IMR-90 (cell line): ENCODE data around the gene NDRG2. TPM values are rescaled to one million over a fixed set of nuclear protein-coding genes. Genes with fewer than 3 reads are reported as not detected.

Experiments
- ATAC-seq: fragments of 200-7000 bp; cut with Tn5 transposase; 2 replicates; pipeline ENCODE4 v1.9.1; 2020; ENCODE audit warnings: low read depth, mild to moderate bottlenecking, moderate library complexity
- BruUV-seq: library from RNA; stranded (reverse); fragments of 400-500 nt; replicated peaks from 2 replicates; lab custom pipeline; 2021; lab: Mats Ljungman, UMichigan
- CTCF ChIA-PET: fragments of 300-600 bp; formaldehyde crosslinking; extraction: SDS; loops from one replicate; lab custom pipeline; 2021; ENCODE audit warnings: antibody characterized with exemption; lab: Yijun Ruan, JAX
- POLR2A ChIA-PET: fragments of 300-600 bp; sonication (Branson Sonifier 250); formaldehyde crosslinking; loops from one replicate; lab custom pipeline; 2022; ENCODE audit warnings: antibody characterized with exemption; ENCODE audit not compliant: unreplicated experiment; lab: Charles Lee
- DNase-seq: peaks from one replicate; pipeline ENCODE4 v3.0.0; 2013
- H2AFZ ChIP-seq: replicated peaks from 2 replicates; pipeline ENCODE3; 2013; ENCODE audit warnings: low read length, mild to moderate bottlenecking; ENCODE audit not compliant: poor library complexity
- H2AK5ac ChIP-seq: 2 replicates; pipeline ENCODE4 v1.6.1; 2013; ENCODE audit warnings: low read depth, low read length, inconsistent platforms
- H2AK9ac ChIP-seq: replicated peaks from 2 replicates; pipeline ENCODE3; 2013; ENCODE audit warnings: mild to moderate bottlenecking, low read depth, low read length, moderate library complexity; ENCODE audit not compliant: poor library complexity
- H2BK120ac ChIP-seq: 2 replicates; pipeline ENCODE4 v1.6.1; 2013; ENCODE audit warnings: low read depth, low read length, inconsistent platforms
- H2BK15ac ChIP-seq: 3 replicates; pipeline ENCODE4 v1.6.1; 2013; ENCODE audit warnings: low read depth, low read length, inconsistent platforms
- H2BK20ac ChIP-seq: 2 replicates; pipeline ENCODE4 v1.6.1; 2013; ENCODE audit warnings: low read depth, mild to moderate bottlenecking, inconsistent platforms, low read length, moderate library complexity
- H2BK5ac ChIP-seq: 2 replicates; pipeline ENCODE4 v1.6.1; 2013; ENCODE audit warnings: mild to moderate bottlenecking, low read depth, low read length, inconsistent platforms; ENCODE audit not compliant: poor library complexity, severe bottlenecking
- H3K14ac ChIP-seq: replicated peaks from 2 replicates; pipeline ENCODE4 v1.6.1; 2013; ENCODE audit warnings: low read depth, low read length, inconsistent platforms
- H3K18ac ChIP-seq: 2 replicates; pipeline ENCODE4 v1.6.1; 2013; ENCODE audit warnings: low read depth, low read length, control low read depth
- H3K23ac ChIP-seq: 2 replicates; pipeline ENCODE4 v1.6.1; 2013; ENCODE audit warnings: low read depth, low read length, inconsistent platforms
- H3K27ac ChIP-seq: 2 replicates; pipeline ENCODE4 v1.5.1; 2013; ENCODE audit warnings: mild to moderate bottlenecking, control low read depth, low read length; ENCODE audit not compliant: insufficient read depth
- H3K27me3 ChIP-seq: 2 replicates; pipeline ENCODE4 v1.6.1; 2013; ENCODE audit warnings: low read length; ENCODE audit not compliant: control insufficient read depth, insufficient read depth
- H3K36me3 ChIP-seq: 2 replicates; pipeline ENCODE4 v1.6.1; 2013; ENCODE audit warnings: low read length, mixed read lengths; ENCODE audit not compliant: control insufficient read depth, insufficient read depth
- H3K4ac ChIP-seq: 2 replicates; pipeline ENCODE4 v1.6.1; 2013; ENCODE audit warnings: low read depth, low read length, inconsistent platforms
- H3K4me1 ChIP-seq: 2 replicates; pipeline ENCODE4 v1.6.1; 2013; ENCODE audit warnings: low read length, mixed read lengths; ENCODE audit not compliant: control insufficient read depth, insufficient read depth
- H3K4me2 ChIP-seq: 2 replicates; pipeline ENCODE4 v1.6.1; 2013; ENCODE audit warnings: low read depth, mild to moderate bottlenecking, control low read depth, low read length, moderate library complexity
- H3K4me3 ChIP-seq: 2 replicates; pipeline ENCODE4 v1.5.1; 2013; ENCODE audit warnings: low read depth, mild to moderate bottlenecking, control low read depth, low read length, moderate library complexity; ENCODE audit not compliant: insufficient read depth
- H3K56ac ChIP-seq: 2 replicates; pipeline ENCODE4 v1.6.1; 2013; ENCODE audit warnings: low read length, inconsistent platforms; ENCODE audit not compliant: insufficient read depth; ENCODE audit errors: extremely low read depth
- H3K79me1 ChIP-seq, 2 experiments: 2 replicates each; pipeline ENCODE4 v1.6.1; 2013; ENCODE audit warnings: low read length in 2 of 2, inconsistent platforms in 1 of 2, low read depth in 1 of 2
- H3K9ac ChIP-seq: 2 replicates; pipeline ENCODE4 v1.6.1; 2013; ENCODE audit warnings: low read depth, low read length, control low read depth
- H3K9me1 ChIP-seq: 2 replicates; pipeline ENCODE4 v1.6.1; 2013; ENCODE audit warnings: low read length, inconsistent platforms; ENCODE audit not compliant: insufficient read depth
- H3K9me3 ChIP-seq: 2 replicates; pipeline ENCODE4 v1.6.1; 2013; ENCODE audit warnings: low read length; ENCODE audit not compliant: control insufficient read depth, insufficient read depth
- H4K20me1 ChIP-seq: 2 replicates; pipeline ENCODE4 v1.6.1; 2013; ENCODE audit warnings: low read length, inconsistent platforms; ENCODE audit not compliant: insufficient read depth
- H4K5ac ChIP-seq: 2 replicates; pipeline ENCODE4 v1.6.1; 2013; ENCODE audit warnings: mild to moderate bottlenecking, low read depth, low read length, control low read depth
- H4K8ac ChIP-seq, 2 experiments: 2 replicates each; pipeline ENCODE4 v1.6.1; 2013; ENCODE audit warnings: low read depth in 2 of 2, low read length in 2 of 2, control low read depth in 1 of 2, inconsistent platforms in 1 of 2
- H4K91ac ChIP-seq: 2 replicates; pipeline ENCODE4 v1.6.1; 2013; ENCODE audit warnings: low read depth, low read length, inconsistent platforms; ENCODE audit not compliant: insufficient read depth
- BHLHE40 ChIP-seq: fragments of 150-350 bp; IDR thresholded peaks from 2 replicates; pipeline ENCODE4 v1.6.1; 2016; ENCODE audit warnings: mild to moderate bottlenecking, low read depth, low read length
- CEBPB ChIP-seq: IDR thresholded peaks from 2 replicates; pipeline ENCODE4 v1.6.1; 2012; ENCODE audit warnings: low read depth, low read length, improper control_type of control experiment
- MAZ ChIP-seq: IDR thresholded peaks from 2 replicates; pipeline ENCODE4 v1.6.1; 2012; ENCODE audit warnings: low read depth, mild to moderate bottlenecking, low read length, improper control_type of control experiment, moderate library complexity, borderline replicate concordance
- MXI1 ChIP-seq: IDR thresholded peaks from 2 replicates; pipeline ENCODE4 v1.6.1; 2012; ENCODE audit warnings: low read depth, mild to moderate bottlenecking, low read length, moderate library complexity, borderline replicate concordance
- RAD21 ChIP-seq: IDR thresholded peaks from 2 replicates; pipeline ENCODE4 v1.6.1; 2012; ENCODE audit warnings: low read length, improper control_type of control experiment
- RCOR1 ChIP-seq: IDR thresholded peaks from 2 replicates; pipeline ENCODE4 v1.6.1; 2012; ENCODE audit warnings: mild to moderate bottlenecking, low read length, improper control_type of control experiment; ENCODE audit not compliant: insufficient replicate concordance
- RFX5 ChIP-seq: IDR thresholded peaks from 2 replicates; pipeline ENCODE4 v1.8.0; 2012; ENCODE audit warnings: low read depth, mild to moderate bottlenecking, low read length, moderate library complexity
- SMC3 ChIP-seq: fragments of 150-350 bp; IDR thresholded peaks from 2 replicates; pipeline ENCODE4 v1.6.1; 2016; ENCODE audit warnings: low read depth, mild to moderate bottlenecking, antibody characterized with exemption, low read length, moderate library complexity
- WGBS, 2 experiments: methylation state at CpG; one replicate each; pipeline versions ENCODE4 v1.1.5 to v1.1.7; 2013; ENCODE audit warnings: missing lambda C conversion rate in 2 of 2; ENCODE audit not compliant: insufficient read length in 1 of 2; ENCODE audit errors: extremely low coverage in 2 of 2; 5-methylcytosine and 5-hydroxymethylcytosine counted together
- dilution Hi-C: fragments of 300-500 bp; cut with HindIII; formaldehyde crosslinking; loops from one replicate; pipeline ENCODE4 v1.14.3; 2018; ENCODE audit warnings: low sequenced_read_pairs; ENCODE audit not compliant: unreplicated experiment
- in situ Hi-C: fragments of 300-500 bp; cut with MboI; formaldehyde crosslinking; loops from 3 replicates; pipeline ENCODE4 v1.14.3; 2019; ENCODE audit warnings: low sequenced_read_pairs, inconsistent platforms, mixed read lengths
- intact Hi-C: fragments of 100-400 bp; cut with micrococcal nuclease; formaldehyde crosslinking; loops from 2 replicates; pipeline ENCODE4 v1.10.0; 2022
- polyA plus RNA-seq, 3 experiments: library from polyadenylated mRNA; depleted of rRNA; stranded (reverse); fragments of >200 nt; gene quantifications; 2 replicates each; pipeline ENCODE4 v1.2.3, GENCODE V29; 2012; ENCODE audit warnings: low replicate concordance in 1 of 3
- total RNA-seq: library from RNA; depleted of rRNA; stranded (reverse); fragments of >200 nt; gene quantifications from 2 replicates; pipeline ENCODE4 v1.2.3, GENCODE V29; 2012
- TF ChIP-seq, protein P1 (sequence below): fragments of 150-350 bp; IDR thresholded peaks from 2 replicates; pipeline ENCODE4 v1.6.1; 2016; ENCODE audit warnings: low read depth, mild to moderate bottlenecking, low read length, moderate library complexity, borderline replicate concordance
- TF ChIP-seq, protein P2 (sequence below): fragments of 150-350 bp; IDR thresholded peaks from 2 replicates; pipeline ENCODE4 v1.6.1; 2017; ENCODE audit warnings: mild to moderate bottlenecking, antibody characterized with exemption, low read length, low read depth
- TF ChIP-seq, protein P3 (sequence below): conservative IDR thresholded peaks from 2 replicates; pipeline ENCODE4 v1.5.1; 2012; ENCODE audit warnings: mild to moderate bottlenecking, low read depth, low read length, improper control_type of control experiment

Gene NDRG2
- total and polyA plus RNA-seq, 2 of the 4 experiments (the other 2 are of a cell fraction), result 0.36 to 1.5 TPM

DNA sequence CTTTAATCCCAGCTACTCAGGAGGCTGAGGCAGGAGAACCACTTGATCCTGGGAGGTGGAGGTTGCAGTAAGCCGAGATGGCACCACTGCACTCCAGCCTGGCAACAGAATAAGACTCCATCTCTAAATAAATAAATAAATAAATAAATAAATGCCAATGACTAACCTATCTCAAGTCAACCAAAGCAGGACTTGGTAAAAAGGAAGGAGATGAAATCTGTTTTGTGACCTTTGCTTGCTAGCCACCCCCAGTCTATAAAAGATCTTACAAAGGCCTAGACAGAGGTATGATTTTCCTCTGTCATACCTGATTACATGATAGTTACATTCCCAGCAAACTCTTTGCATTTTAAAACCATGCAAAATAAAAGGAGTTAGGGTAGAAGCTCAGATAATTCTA lies 48.6 kb downstream of the NDRG2 start:
- ChIA-PET POLR2A (no interaction called here), CTCF (no interaction called here)
- no TSS peak for BruUV-seq
- TF ChIP-seq, protein P1, sequence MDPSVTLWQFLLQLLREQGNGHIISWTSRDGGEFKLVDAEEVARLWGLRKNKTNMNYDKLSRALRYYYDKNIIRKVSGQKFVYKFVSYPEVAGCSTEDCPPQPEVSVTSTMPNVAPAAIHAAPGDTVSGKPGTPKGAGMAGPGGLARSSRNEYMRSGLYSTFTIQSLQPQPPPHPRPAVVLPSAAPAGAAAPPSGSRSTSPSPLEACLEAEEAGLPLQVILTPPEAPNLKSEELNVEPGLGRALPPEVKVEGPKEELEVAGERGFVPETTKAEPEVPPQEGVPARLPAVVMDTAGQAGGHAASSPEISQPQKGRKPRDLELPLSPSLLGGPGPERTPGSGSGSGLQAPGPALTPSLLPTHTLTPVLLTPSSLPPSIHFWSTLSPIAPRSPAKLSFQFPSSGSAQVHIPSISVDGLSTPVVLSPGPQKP, result no peak
- TF ChIP-seq MXI1, result no peak
- TF ChIP-seq RCOR1, result no peak
- TF ChIP-seq SMC3, result no peak
- TF ChIP-seq, protein P2, sequence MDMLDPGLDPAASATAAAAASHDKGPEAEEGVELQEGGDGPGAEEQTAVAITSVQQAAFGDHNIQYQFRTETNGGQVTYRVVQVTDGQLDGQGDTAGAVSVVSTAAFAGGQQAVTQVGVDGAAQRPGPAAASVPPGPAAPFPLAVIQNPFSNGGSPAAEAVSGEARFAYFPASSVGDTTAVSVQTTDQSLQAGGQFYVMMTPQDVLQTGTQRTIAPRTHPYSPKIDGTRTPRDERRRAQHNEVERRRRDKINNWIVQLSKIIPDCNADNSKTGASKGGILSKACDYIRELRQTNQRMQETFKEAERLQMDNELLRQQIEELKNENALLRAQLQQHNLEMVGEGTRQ, result no peak
- TF ChIP-seq BHLHE40, result no peak
- TF ChIP-seq RAD21, result no peak
- TF ChIP-seq RFX5, result no peak
- no peak for TF ChIP-seq MAZ
- TF ChIP-seq, protein P3, sequence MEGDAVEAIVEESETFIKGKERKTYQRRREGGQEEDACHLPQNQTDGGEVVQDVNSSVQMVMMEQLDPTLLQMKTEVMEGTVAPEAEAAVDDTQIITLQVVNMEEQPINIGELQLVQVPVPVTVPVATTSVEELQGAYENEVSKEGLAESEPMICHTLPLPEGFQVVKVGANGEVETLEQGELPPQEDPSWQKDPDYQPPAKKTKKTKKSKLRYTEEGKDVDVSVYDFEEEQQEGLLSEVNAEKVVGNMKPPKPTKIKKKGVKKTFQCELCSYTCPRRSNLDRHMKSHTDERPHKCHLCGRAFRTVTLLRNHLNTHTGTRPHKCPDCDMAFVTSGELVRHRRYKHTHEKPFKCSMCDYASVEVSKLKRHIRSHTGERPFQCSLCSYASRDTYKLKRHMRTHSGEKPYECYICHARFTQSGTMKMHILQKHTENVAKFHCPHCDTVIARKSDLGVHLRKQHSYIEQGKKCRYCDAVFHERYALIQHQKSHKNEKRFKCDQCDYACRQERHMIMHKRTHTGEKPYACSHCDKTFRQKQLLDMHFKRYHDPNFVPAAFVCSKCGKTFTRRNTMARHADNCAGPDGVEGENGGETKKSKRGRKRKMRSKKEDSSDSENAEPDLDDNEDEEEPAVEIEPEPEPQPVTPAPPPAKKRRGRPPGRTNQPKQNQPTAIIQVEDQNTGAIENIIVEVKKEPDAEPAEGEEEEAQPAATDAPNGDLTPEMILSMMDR, result no peak
- TF ChIP-seq CEBPB, result no peak
- ATAC-seq, result no peak
- no peak overlapping the region for H2BK20ac ChIP-seq
- WGBS, 2 experiments, result no CpG with 5 or more reads among the region's 1 CpG
- H2AFZ ChIP-seq, result no peak overlapping the region
- no peak overlapping the region for H3K56ac ChIP-seq
- in situ Hi-C loops (loop anchor here (25.0 kb wide), 1 partner anchor 639 kb away; the partner anchor contains the start of genes CCNB1IP1 and PARP2), intact Hi-C loops (no loop called here), dilution Hi-C loops (no loop called here)
- H3K4me1 ChIP-seq, result peaks cover 3% of the 10 kb centered on the region; the same call in 1 of the 2 replicates
- no peak overlapping the region for H4K8ac ChIP-seq
- no peak overlapping the region for H4K5ac ChIP-seq
- no peak overlapping the region for H2BK5ac ChIP-seq
- no peak overlapping the region for H4K91ac ChIP-seq
- no peaks in the 10 kb centered on the region for H3K27me3 ChIP-seq
- H3K4ac ChIP-seq, result no peak overlapping the region
- DNase-seq, result no peak
- H2AK5ac ChIP-seq, result no peak overlapping the region
- H2BK120ac ChIP-seq, result no peak overlapping the region
- H3K14ac ChIP-seq, result no peak overlapping the region
- H3K23ac ChIP-seq, result no peak overlapping the region
- peaks cover 4% of the 10 kb centered on the region; the same call in 1 of the 2 replicates for H3K9me1 ChIP-seq
- no peak overlapping the region for H3K9ac ChIP-seq
- H3K36me3 ChIP-seq, result no peaks in the 10 kb centered on the region
- no peaks in the 10 kb centered on the region for H3K79me1 ChIP-seq
- no peaks in the 10 kb centered on the region for H3K9me3 ChIP-seq
- no peak overlapping the region for H3K4me2 ChIP-seq
- H2AK9ac ChIP-seq, result no peak overlapping the region
- no peaks in the 10 kb centered on the region for H4K20me1 ChIP-seq
- H3K4me3 ChIP-seq, result no peak overlapping the region
- no peak overlapping the region for H2BK15ac ChIP-seq
- H3K18ac ChIP-seq, result no peak overlapping the region
- no peak overlapping the region for H3K27ac ChIP-seq
